ENCODE data around the gene RNASE8. TPM values are rescaled to one million over a fixed set of nuclear protein-coding genes. Genes with fewer than 3 reads are reported as not detected.

Gene RNASE8
- total and polyA plus RNA-seq, 7 donors, result not detected

GRCh38 chr14:21061347-21061668 is 3.7 kb downstream of the RNASE8 start:
- Histone ChIP-seq H3K27me3 (ENCODE audit: insufficient read depth in 3 of 3, low read length in 2 of 3) (no peaks in the 10 kb centered on the region), H3K4me1 (no peaks in the 10 kb centered on the region), H3K4me3 (no peak overlapping the region), H3K36me3 (ENCODE audit: insufficient read depth in 1 of 2, low read depth in 1 of 2) (no peaks in the 10 kb centered on the region), H3K9me3 (no peaks in the 10 kb centered on the region), H3K27ac (no peak overlapping the region)
- no peak for TF ChIP-seq CTCF (IDR thresholded peaks at IDR 0.05)
- DNase-seq (no peak), ATAC-seq (no peak)
- intact Hi-C loops (cut with DNase I), result no loop called here
- 85 to 91% (median 91%) methylated on average over 3 of the region's 3 CpGs for WGBS, 3 donors

GRCh38 chr14:21063479-21063878 is 5.9 kb downstream of the RNASE8 start:
- Histone ChIP-seq H3K4me1 (no peaks in the 10 kb centered on the region), H3K27ac (no peak overlapping the region), H3K9me3 (no peaks in the 10 kb centered on the region), H3K4me3 (no peak overlapping the region), H3K27me3 (ENCODE audit: insufficient read depth in 3 of 3, low read length in 2 of 3) (no peaks in the 10 kb centered on the region), H3K36me3 (ENCODE audit: insufficient read depth in 1 of 2, low read depth in 1 of 2) (no peaks in the 10 kb centered on the region)
- peak in 1 of 2 donors; percentile 47 for DNase-seq
- TF ChIP-seq CTCF (IDR thresholded peaks at IDR 0.05), result no peak
- peak; percentile 69 to 88 (median 74) for ATAC-seq
- 43 to 45% (median 44%) methylated on average over 3 of the region's 3 CpGs for WGBS, 3 donors
- intact Hi-C loops (cut with DNase I), result no loop called here

GRCh38 chr14:21066882-21067502 is 9.4 kb downstream of the RNASE8 start:
- Histone ChIP-seq H3K4me3 (no peak overlapping the region), H3K27ac (no peak overlapping the region), H3K27me3 (ENCODE audit: insufficient read depth in 3 of 3, low read length in 2 of 3) (no peaks in the 10 kb centered on the region), H3K36me3 (ENCODE audit: insufficient read depth in 1 of 2, low read depth in 1 of 2) (no peaks in the 10 kb centered on the region), H3K4me1 (peaks cover 15% of the 10 kb centered on the region), H3K9me3 (no peaks in the 10 kb centered on the region)
- WGBS, 3 donors, result 82 to 87% (median 83%) methylated on average over 7 of the region's 7 CpGs
- intact Hi-C loops (cut with DNase I), result loop anchor here in 1 of 2 donors (5.0 kb wide), 1 partner anchor 35 kb away; the partner anchor contains the start of gene TMEM253
- no peak for ATAC-seq
- TF ChIP-seq CTCF (IDR thresholded peaks at IDR 0.05), result no peak
- DNase-seq, result no peak

GRCh38 chr14:21068521-21069387 is 11.1 kb downstream of the RNASE8 start:
- Histone ChIP-seq H3K4me3 (peak overlapping the region; percentile 83), H3K27me3 (ENCODE audit: insufficient read depth in 3 of 3, low read length in 2 of 3) (no peaks in the 10 kb centered on the region), H3K36me3 (ENCODE audit: insufficient read depth in 1 of 2, low read depth in 1 of 2) (peaks cover 0 to 11% of the 10 kb centered on the region in 2 donors), H3K4me1 (peaks cover 18% of the 10 kb centered on the region), H3K9me3 (no peaks in the 10 kb centered on the region), H3K27ac (peak overlapping the region; percentile 46)
- intact Hi-C loops (cut with DNase I), result loop anchor here in 1 of 2 donors (5.0 kb wide), 1 partner anchor 34 kb away; the partner anchor contains the start of gene TMEM253
- 2 to 9% (median 3%) methylated on average over 44 to 45 of the region's 45 CpGs for WGBS, 3 donors
- peak; percentile 71 for TF ChIP-seq CTCF (IDR thresholded peaks at IDR 0.05)
- DNase-seq (peak; percentile 52 to 76), ATAC-seq (peak; percentile 49 to 73 (median 58))
